Skeletal muscle tissue (tissue), 4 donors: ENCODE measurements around the gene ENSA. TPM values are rescaled to one million over a fixed set of nuclear protein-coding genes. Genes with fewer than 3 reads are reported as not detected.
"Not testable (repeated sequence)": the region's sequence is repeated elsewhere in the genome, so short reads cannot be mapped to it uniquely, and the experiment has no call there.

ENCODE experiments used
- H3K27ac ChIP-seq: one replicate; pipeline ENCODE4 v1.7.0; 2013; ENCODE audit warnings: mild to moderate bottlenecking, low read depth, low read length, inconsistent platforms
- H3K27me3 ChIP-seq, 3 donors: one replicate each; pipeline ENCODE4 v1.7.0; 2013; ENCODE audit warnings: low read length in 3 of 3; ENCODE audit not compliant: control insufficient read depth in 3 of 3, insufficient read depth in 3 of 3
- H3K36me3 ChIP-seq, 3 donors: one replicate each; pipeline ENCODE4 v1.7.0; 2013; ENCODE audit warnings: low read length in 3 of 3; ENCODE audit not compliant: control insufficient read depth in 3 of 3, insufficient read depth in 3 of 3
- H3K4me1 ChIP-seq, 3 donors: one replicate each; pipeline ENCODE4 v1.7.0; 2013; ENCODE audit warnings: low read length in 3 of 3, mild to moderate bottlenecking in 3 of 3; ENCODE audit not compliant: control insufficient read depth in 3 of 3, insufficient read depth in 3 of 3
- H3K4me3 ChIP-seq, 3 donors: one replicate each; pipeline ENCODE4 v1.7.0; 2013; ENCODE audit warnings: low read length in 3 of 3
- H3K9ac ChIP-seq, 3 donors: one replicate each; pipeline ENCODE4 v1.7.0; 2013; ENCODE audit warnings: low read length in 3 of 3, mild to moderate bottlenecking in 3 of 3, moderate library complexity in 2 of 3, low read depth in 1 of 3
- H3K9me3 ChIP-seq, 3 donors: one replicate each; pipeline ENCODE4 v1.7.0; 2013; ENCODE audit warnings: low read length in 3 of 3; ENCODE audit not compliant: control insufficient read depth in 3 of 3
- total RNA-seq: library from RNA; depleted of rRNA; stranded (reverse); fragments of >200 nt; gene quantifications from one replicate; pipeline ENCODE4 v1.2.3, GENCODE V29; 2014
- donor health status: Osteomylitis.

ENSA gene
- total RNA-seq, 1 donor from 2014 or later = 63.7 TPM

- H3K27me3 ChIP-seq, H3K9me3 ChIP-seq, H3K9ac ChIP-seq, H3K4me3 ChIP-seq, H3K27ac ChIP-seq: not testable (repeated sequence)
- Histone ChIP-seq H3K4me1 (peaks cover 39 to 55% (median 45%) of the 10 kb centered on the region in 3 donors), H3K36me3 (peaks cover 29 to 48% (median 41%) of the 10 kb centered on the region in 3 donors)
Measured at GRCh38 chr1:150624134-150624533, 5.3 kb downstream of the ENSA start.

- Histone ChIP-seq H3K9me3 (no peaks in the 10 kb centered on the region), H3K27me3 (no peaks in the 10 kb centered on the region), H3K4me3 (no peak overlapping the region), H3K9ac (peak overlapping the region in 2 of 3 donors; percentile 0 to 1), H3K27ac (peak overlapping the region; percentile 20), H3K4me1 (peaks cover 31 to 46% (median 33%) of the 10 kb centered on the region in 3 donors), H3K36me3 (peaks cover 29 to 43% (median 43%) of the 10 kb centered on the region in 3 donors)
Measured at GRCh38 chr1:150622303-150622975, 7.0 kb downstream of the ENSA start.

GRCh38 chr1:150621497-150622302 is 7.7 kb downstream of the ENSA start:
- Histone ChIP-seq H3K9ac (peak overlapping the region in 1 of 3 donors; percentile 0), H3K4me1 (peaks cover 31 to 45% (median 31%) of the 10 kb centered on the region in 3 donors), H3K9me3 (no peaks in the 10 kb centered on the region), H3K36me3 (peaks cover 22 to 40% (median 36%) of the 10 kb centered on the region in 3 donors), H3K4me3 (no peak overlapping the region), H3K27ac (peak overlapping the region; percentile 62), H3K27me3 (no peaks in the 10 kb centered on the region)

- Histone ChIP-seq H3K4me1 (peaks cover 31 to 45% (median 31%) of the 10 kb centered on the region in 3 donors), H3K4me3 (no peak overlapping the region), H3K9ac (peak overlapping the region in 1 of 3 donors; percentile 16), H3K27me3 (no peaks in the 10 kb centered on the region), H3K36me3 (peaks cover 18 to 35% (median 30%) of the 10 kb centered on the region in 3 donors), H3K9me3 (no peaks in the 10 kb centered on the region), H3K27ac (peak overlapping the region; percentile 62)
Measured at GRCh38 chr1:150620919-150621318, 8.5 kb downstream of the ENSA start.

- Histone ChIP-seq H3K9me3 (no peaks in the 10 kb centered on the region), H3K4me1 (peaks cover 31 to 45% (median 31%) of the 10 kb centered on the region in 3 donors), H3K27me3 (no peaks in the 10 kb centered on the region), H3K27ac (peak overlapping the region; percentile 62), H3K4me3 (peak overlapping the region in 1 of 3 donors; percentile 10), H3K9ac (peak overlapping the region in 1 of 3 donors; percentile 46), H3K36me3 (peaks cover 12 to 24% (median 20%) of the 10 kb centered on the region in 3 donors)
Measured at GRCh38 chr1:150619576-150620509, 9.6 kb downstream of the ENSA start.

GRCh38 chr1:150615346-150616201 is 13.8 kb downstream of the ENSA start:
- H3K27ac ChIP-seq = no peak overlapping the region
- H3K4me1 ChIP-seq = peaks cover 22 to 30% (median 29%) of the 10 kb centered on the region in 3 donors
- H3K36me3 ChIP-seq = peaks cover 0 to 7% (median 0%) of the 10 kb centered on the region in 3 donors
- no peak overlapping the region for H3K9ac ChIP-seq
- no peaks in the 10 kb centered on the region for H3K9me3 ChIP-seq
- no peaks in the 10 kb centered on the region for H3K27me3 ChIP-seq
- no peak overlapping the region for H3K4me3 ChIP-seq

GRCh38 chr1:150613061-150613920 is 16.1 kb downstream of the ENSA start:
- peaks cover 0 to 7% (median 0%) of the 10 kb centered on the region in 3 donors for H3K36me3 ChIP-seq
- no peaks in the 10 kb centered on the region for H3K27me3 ChIP-seq
- H3K27ac ChIP-seq = peak overlapping the region; percentile 76
- no peak overlapping the region for H3K9ac ChIP-seq
- H3K4me3 ChIP-seq = no peak overlapping the region
- no peaks in the 10 kb centered on the region for H3K9me3 ChIP-seq
- peaks cover 5 to 25% (median 21%) of the 10 kb centered on the region in 3 donors for H3K4me1 ChIP-seq

GRCh38 chr1:150612014-150612345 is 17.4 kb downstream of the ENSA start:
- Histone ChIP-seq H3K36me3 (peaks cover 0 to under 1% (median 0%) of the 10 kb centered on the region in 3 donors), H3K4me1 (peaks cover 5 to 25% (median 21%) of the 10 kb centered on the region in 3 donors), H3K9ac (peak overlapping the region in 1 of 3 donors; percentile 20), H3K27me3 (no peaks in the 10 kb centered on the region), H3K27ac (peak overlapping the region; percentile 76), H3K4me3 (no peak overlapping the region), H3K9me3 (no peaks in the 10 kb centered on the region)
